HCT116 (cell line): ENCODE measurements around the gene ASB15. TPM values are rescaled to one million over a fixed set of nuclear protein-coding genes. Genes with fewer than 3 reads are reported as not detected.

ENCODE experiments used
- ATAC-seq: fragments of 200-7000 bp; cut with Tn5 transposase; 2 replicates; pipeline ENCODE4 v1.9.1; 2020; ENCODE audit warnings: mild to moderate bottlenecking, moderate library complexity
- BruUV-seq: library from RNA; stranded (reverse); fragments of 400-500 nt; replicated peaks from 2 replicates; lab custom pipeline; 2021; lab: Mats Ljungman, UMichigan
- CTCF ChIA-PET: fragments of 300-600 bp; sonication (Branson Sonifier 250); formaldehyde crosslinking; loops from one replicate; lab custom pipeline; 2021; ENCODE audit warnings: antibody characterized with exemption; lab: Charles Lee
- POLR2A ChIA-PET: fragments of 300-600, 350-600 bp; sonication (Branson Sonifier 250); formaldehyde crosslinking; loops from one replicate; lab custom pipeline; 2021; ENCODE audit warnings: antibody characterized with exemption; lab: Charles Lee
- RAD21 ChIA-PET, 2 experiments: fragments of 300-600 bp; sonication (Branson Sonifier 250); formaldehyde crosslinking; loops; one replicate each; lab custom pipeline; 2023; ENCODE audit warnings: low total read pairs in 2 of 2; ENCODE audit not compliant: uncharacterized antibody in 2 of 2, unreplicated experiment in 2 of 2, low non-redundant PET in 1 of 2; lab: Charles Lee
- DNase-seq: peaks from one replicate; pipeline ENCODE4 v3.0.0-alpha.2; 2010; ENCODE audit warnings: low read depth, low spot score
- H2AFZ ChIP-seq: fragments of 200-600 bp; shearing (Covaris generic), sonication (generic); 2 replicates; pipeline ENCODE4 v1.6.1; 2017; ENCODE audit warnings: low read depth, mixed run types, mixed read lengths, antibody characterized with exemption, low read length; ENCODE audit not compliant: poor library complexity, severe bottlenecking
- H3K27ac ChIP-seq: 2 replicates; pipeline ENCODE4 v1.5.1; 2012; ENCODE audit warnings: low read depth, low read length
- H3K27me3 ChIP-seq: fragments of 200-600 bp; sonication (generic); 2 replicates; pipeline ENCODE4 v1.6.1; 2016; ENCODE audit warnings: mixed run types, low read length, mixed read lengths; ENCODE audit not compliant: insufficient read depth
- H3K36me3 ChIP-seq, 2 experiments: fragments of 200-500 bp in 1 of 2; fragments of 200-600 bp in 1 of 2; sonication (Bioruptor generic) in 1 of 2; sonication (generic) in 1 of 2; 2 replicates each; pipeline versions ENCODE4 v1.5.1 to v1.6.1; 2014 to 2016; ENCODE audit warnings: low read length in 2 of 2, inconsistent platforms in 1 of 2, mixed read lengths in 1 of 2, mixed run types in 1 of 2; ENCODE audit not compliant: insufficient read depth in 2 of 2, control insufficient read depth in 1 of 2
- H3K4me1 ChIP-seq, 2 experiments: fragments of 200-600 bp in 1 of 2; sonication (generic) in 1 of 2; 2 replicates each; pipeline versions ENCODE4 v1.5.1 to v1.6.1; 2012 to 2017; ENCODE audit warnings: low read length in 2 of 2, inconsistent platforms in 1 of 2, mild to moderate bottlenecking in 1 of 2, mixed read lengths in 1 of 2, mixed run types in 1 of 2, moderate library complexity in 1 of 2; ENCODE audit not compliant: insufficient read depth in 2 of 2, control insufficient read depth in 1 of 2
- H3K4me2 ChIP-seq: fragments of 200-600 bp; sonication (generic); 2 replicates; pipeline ENCODE4 v1.6.1; 2017; ENCODE audit warnings: mixed run types, low read length, mixed read lengths
- H3K4me3 ChIP-seq, 2 experiments: fragments of 200-600 bp in 1 of 2; sonication (generic) in 1 of 2; replicated peaks in 1 of 2; 2 replicates each; pipeline ENCODE4 v1.5.1; 2011 to 2016; ENCODE audit warnings: low read length in 2 of 2, control low read depth in 1 of 2, low read depth in 1 of 2, mild to moderate bottlenecking in 1 of 2, mixed read lengths in 1 of 2, mixed run types in 1 of 2
- H3K79me2 ChIP-seq: fragments of 200-600 bp; sonication (generic); 2 replicates; pipeline ENCODE4 v1.6.1; 2017; ENCODE audit warnings: mild to moderate bottlenecking, mixed run types, low read length, moderate library complexity, mixed read lengths; ENCODE audit not compliant: insufficient read depth
- H3K9ac ChIP-seq: fragments of 200-600 bp; sonication (generic); 2 replicates; pipeline ENCODE4 v1.6.1; 2016; ENCODE audit warnings: low read length, mixed read lengths
- H3K9me2 ChIP-seq: fragments of 200-600 bp; sonication (generic), shearing (Covaris generic); 2 replicates; pipeline ENCODE4 v1.6.1; 2017; ENCODE audit warnings: mixed run types, mild to moderate bottlenecking, moderate library complexity; ENCODE audit not compliant: insufficient read depth
- H3K9me3 ChIP-seq, 2 experiments: fragments of 200-500 bp in 1 of 2; fragments of 200-600 bp in 1 of 2; sonication (Bioruptor generic) in 1 of 2; sonication (generic) in 1 of 2; 2 replicates each; pipeline ENCODE4 v1.6.1; 2014 to 2017; ENCODE audit warnings: low read length in 2 of 2, mixed read lengths in 2 of 2, inconsistent platforms in 1 of 2, low read depth in 1 of 2, mild to moderate bottlenecking in 1 of 2, mixed run types in 1 of 2, moderate library complexity in 1 of 2; ENCODE audit not compliant: control insufficient read depth in 1 of 2, insufficient read depth in 1 of 2
- H4K20me1 ChIP-seq: fragments of 200-600 bp; sonication (generic), shearing (Covaris generic); 2 replicates; pipeline ENCODE4 v1.6.1; 2017; ENCODE audit warnings: mixed run types, mild to moderate bottlenecking, moderate library complexity; ENCODE audit not compliant: insufficient read depth
- CEBPB ChIP-seq: IDR thresholded peaks from 2 replicates; pipeline ENCODE4 v1.6.1; 2012; ENCODE audit warnings: low read depth
- EZH2 ChIP-seq: fragments of 200-600 bp; sonication (generic); IDR thresholded peaks from 2 replicates; pipeline ENCODE4 v1.6.1; 2017; ENCODE audit warnings: antibody characterized with exemption, mixed run types
- EZH2phosphoT487 ChIP-seq: fragments of 200-600 bp; IDR thresholded peaks from 2 replicates; pipeline ENCODE4 v1.6.1; 2018; ENCODE audit warnings: antibody characterized with exemption, borderline replicate concordance
- JUND ChIP-seq: IDR thresholded peaks from 2 replicates; pipeline ENCODE4 v1.6.1; 2012
- POLR2A ChIP-seq: IDR thresholded peaks from 2 replicates; pipeline ENCODE4 v1.7.0; 2011; ENCODE audit warnings: borderline replicate concordance; ENCODE audit not compliant: insufficient read depth, insufficient read length; ENCODE audit errors: extremely low read depth
- POLR2AphosphoS5 ChIP-seq: IDR thresholded peaks from 2 replicates; pipeline ENCODE4 v1.6.1; 2011; ENCODE audit warnings: mild to moderate bottlenecking, low read depth, low read length, moderate library complexity
- SRF ChIP-seq: IDR thresholded peaks from 2 replicates; pipeline ENCODE4 v1.6.1; 2012; ENCODE audit warnings: low read depth
- TCF7L2 ChIP-seq: IDR thresholded peaks from 2 replicates; pipeline ENCODE4 v1.7.0; 2011; ENCODE audit warnings: borderline replicate concordance, inconsistent platforms; ENCODE audit not compliant: insufficient read depth, insufficient read length; ENCODE audit errors: extremely low read depth
- YY1 ChIP-seq: IDR thresholded peaks from 2 replicates; pipeline ENCODE4 v1.6.1; 2011; ENCODE audit warnings: low read length, low read depth, moderate library complexity, mild to moderate bottlenecking; ENCODE audit not compliant: insufficient replicate concordance; ENCODE audit errors: extremely low read depth
- ZFX ChIP-seq: fragments of 450-650 bp; IDR thresholded peaks from 2 replicates; pipeline ENCODE4 v1.6.1; 2017
- intact Hi-C: fragments of 100-400 bp; cut with micrococcal nuclease; formaldehyde crosslinking; loops from 2 replicates; pipeline ENCODE4 v1.10.0; 2022
- total RNA-seq: library from RNA; stranded (reverse); gene quantifications from one replicate; pipeline ENCODE4 v1.2.1, GENCODE V29; 2021; ENCODE audit not compliant: unreplicated experiment
- TF ChIP-seq, protein P1 (sequence below): IDR thresholded peaks from 2 replicates; pipeline ENCODE4 v1.6.1; 2012
- TF ChIP-seq, protein P2 (sequence below), 3 experiments: fragments of 200-600 bp in 1 of 3; sonication (generic) in 1 of 3; IDR thresholded peaks in 2 of 3; conservative IDR thresholded peaks in 1 of 3; 2 replicates each; pipeline ENCODE4 v1.5.1; 2012 to 2017; ENCODE audit warnings: low read depth in 2 of 3, low read length in 2 of 3, antibody characterized with exemption in 1 of 3, borderline replicate concordance in 1 of 3, control low read depth in 1 of 3, mild to moderate bottlenecking in 1 of 3, mixed read lengths in 1 of 3, mixed run types in 1 of 3, moderate library complexity in 1 of 3; ENCODE audit not compliant: insufficient read depth in 1 of 3
- TF ChIP-seq, protein P3 (sequence below): IDR thresholded peaks from 2 replicates; pipeline ENCODE4 v1.6.1; 2012; ENCODE audit warnings: low read depth
- TF ChIP-seq, protein P4 (sequence below): IDR thresholded peaks from 2 replicates; pipeline ENCODE4 v1.6.1; 2011; ENCODE audit warnings: mild to moderate bottlenecking, low read length, moderate library complexity; ENCODE audit not compliant: insufficient replicate concordance; ENCODE audit errors: extremely low read depth

The ASB15 gene
- total RNA-seq, 1 experiment from 2014 or later, result not detected

DNA sequence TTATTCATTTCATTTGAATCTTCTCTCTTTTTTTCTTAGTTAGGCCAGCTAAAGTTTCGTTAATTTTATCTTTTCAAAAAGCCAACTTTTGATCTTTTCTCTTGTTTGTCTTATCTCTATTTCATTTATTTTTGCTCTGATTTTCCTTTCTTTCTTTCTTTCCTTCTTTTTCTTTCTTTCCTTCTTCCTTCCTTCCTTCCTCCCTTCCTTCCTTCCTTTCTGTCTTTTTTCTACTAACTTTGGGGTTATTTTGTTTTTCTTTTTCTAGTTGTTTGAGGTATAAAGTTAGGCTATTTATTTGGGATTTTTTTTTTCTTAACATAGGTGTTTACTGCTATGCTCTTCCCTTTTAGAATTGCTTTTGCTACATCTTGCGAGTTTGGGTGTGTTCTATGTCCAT lies 13.2 kb upstream of the ASB15 start:
- BruUV-seq, result no TSS peak
- H2AFZ ChIP-seq, result no peak overlapping the region

More for the DNA sequence above, 13.2 kb upstream of the ASB15 start:
- Histone ChIP-seq H3K4me1 (no peaks in the 10 kb centered on the region), H3K27ac (no peak overlapping the region), H3K4me3 (no peak overlapping the region), H3K27me3 (no peaks in the 10 kb centered on the region), H3K9me2 (no peaks in the 10 kb centered on the region), H4K20me1 (no peaks in the 10 kb centered on the region), H3K36me3 (no peaks in the 10 kb centered on the region), H3K79me2 (no peaks in the 10 kb centered on the region), H3K4me2 (no peak overlapping the region), H3K9me3 (no peaks in the 10 kb centered on the region), H3K9ac (no peak overlapping the region)
- CTCF ChIA-PET, result no interaction called here
- no peak for ATAC-seq
- TF ChIP-seq YY1, result no peak
- no peak for TF ChIP-seq JUND
- TF ChIP-seq, protein P1, sequence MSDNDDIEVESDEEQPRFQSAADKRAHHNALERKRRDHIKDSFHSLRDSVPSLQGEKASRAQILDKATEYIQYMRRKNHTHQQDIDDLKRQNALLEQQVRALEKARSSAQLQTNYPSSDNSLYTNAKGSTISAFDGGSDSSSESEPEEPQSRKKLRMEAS, result no peak
- TF ChIP-seq SRF, result no peak
- TF ChIP-seq, protein P2, sequence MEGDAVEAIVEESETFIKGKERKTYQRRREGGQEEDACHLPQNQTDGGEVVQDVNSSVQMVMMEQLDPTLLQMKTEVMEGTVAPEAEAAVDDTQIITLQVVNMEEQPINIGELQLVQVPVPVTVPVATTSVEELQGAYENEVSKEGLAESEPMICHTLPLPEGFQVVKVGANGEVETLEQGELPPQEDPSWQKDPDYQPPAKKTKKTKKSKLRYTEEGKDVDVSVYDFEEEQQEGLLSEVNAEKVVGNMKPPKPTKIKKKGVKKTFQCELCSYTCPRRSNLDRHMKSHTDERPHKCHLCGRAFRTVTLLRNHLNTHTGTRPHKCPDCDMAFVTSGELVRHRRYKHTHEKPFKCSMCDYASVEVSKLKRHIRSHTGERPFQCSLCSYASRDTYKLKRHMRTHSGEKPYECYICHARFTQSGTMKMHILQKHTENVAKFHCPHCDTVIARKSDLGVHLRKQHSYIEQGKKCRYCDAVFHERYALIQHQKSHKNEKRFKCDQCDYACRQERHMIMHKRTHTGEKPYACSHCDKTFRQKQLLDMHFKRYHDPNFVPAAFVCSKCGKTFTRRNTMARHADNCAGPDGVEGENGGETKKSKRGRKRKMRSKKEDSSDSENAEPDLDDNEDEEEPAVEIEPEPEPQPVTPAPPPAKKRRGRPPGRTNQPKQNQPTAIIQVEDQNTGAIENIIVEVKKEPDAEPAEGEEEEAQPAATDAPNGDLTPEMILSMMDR (IDR thresholded peaks at IDR 0.05 in 2 of 3, conservative IDR thresholded peaks at IDR 0.05 in 1 of 3; ENCODE audit: borderline replicate concordance in 1 of 3, insufficient read depth in 1 of 3, low read depth in 2 of 3, low read length in 2 of 3), result no peak
- no peak for TF ChIP-seq TCF7L2
- TF ChIP-seq POLR2AphosphoS5, result no peak
- TF ChIP-seq CEBPB, result no peak
- no peak for TF ChIP-seq EZH2phosphoT487
- no peak for TF ChIP-seq POLR2A
- no peak for TF ChIP-seq EZH2
- TF ChIP-seq, protein P3, sequence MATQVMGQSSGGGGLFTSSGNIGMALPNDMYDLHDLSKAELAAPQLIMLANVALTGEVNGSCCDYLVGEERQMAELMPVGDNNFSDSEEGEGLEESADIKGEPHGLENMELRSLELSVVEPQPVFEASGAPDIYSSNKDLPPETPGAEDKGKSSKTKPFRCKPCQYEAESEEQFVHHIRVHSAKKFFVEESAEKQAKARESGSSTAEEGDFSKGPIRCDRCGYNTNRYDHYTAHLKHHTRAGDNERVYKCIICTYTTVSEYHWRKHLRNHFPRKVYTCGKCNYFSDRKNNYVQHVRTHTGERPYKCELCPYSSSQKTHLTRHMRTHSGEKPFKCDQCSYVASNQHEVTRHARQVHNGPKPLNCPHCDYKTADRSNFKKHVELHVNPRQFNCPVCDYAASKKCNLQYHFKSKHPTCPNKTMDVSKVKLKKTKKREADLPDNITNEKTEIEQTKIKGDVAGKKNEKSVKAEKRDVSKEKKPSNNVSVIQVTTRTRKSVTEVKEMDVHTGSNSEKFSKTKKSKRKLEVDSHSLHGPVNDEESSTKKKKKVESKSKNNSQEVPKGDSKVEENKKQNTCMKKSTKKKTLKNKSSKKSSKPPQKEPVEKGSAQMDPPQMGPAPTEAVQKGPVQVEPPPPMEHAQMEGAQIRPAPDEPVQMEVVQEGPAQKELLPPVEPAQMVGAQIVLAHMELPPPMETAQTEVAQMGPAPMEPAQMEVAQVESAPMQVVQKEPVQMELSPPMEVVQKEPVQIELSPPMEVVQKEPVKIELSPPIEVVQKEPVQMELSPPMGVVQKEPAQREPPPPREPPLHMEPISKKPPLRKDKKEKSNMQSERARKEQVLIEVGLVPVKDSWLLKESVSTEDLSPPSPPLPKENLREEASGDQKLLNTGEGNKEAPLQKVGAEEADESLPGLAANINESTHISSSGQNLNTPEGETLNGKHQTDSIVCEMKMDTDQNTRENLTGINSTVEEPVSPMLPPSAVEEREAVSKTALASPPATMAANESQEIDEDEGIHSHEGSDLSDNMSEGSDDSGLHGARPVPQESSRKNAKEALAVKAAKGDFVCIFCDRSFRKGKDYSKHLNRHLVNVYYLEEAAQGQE, result no peak
- TF ChIP-seq, protein P4, sequence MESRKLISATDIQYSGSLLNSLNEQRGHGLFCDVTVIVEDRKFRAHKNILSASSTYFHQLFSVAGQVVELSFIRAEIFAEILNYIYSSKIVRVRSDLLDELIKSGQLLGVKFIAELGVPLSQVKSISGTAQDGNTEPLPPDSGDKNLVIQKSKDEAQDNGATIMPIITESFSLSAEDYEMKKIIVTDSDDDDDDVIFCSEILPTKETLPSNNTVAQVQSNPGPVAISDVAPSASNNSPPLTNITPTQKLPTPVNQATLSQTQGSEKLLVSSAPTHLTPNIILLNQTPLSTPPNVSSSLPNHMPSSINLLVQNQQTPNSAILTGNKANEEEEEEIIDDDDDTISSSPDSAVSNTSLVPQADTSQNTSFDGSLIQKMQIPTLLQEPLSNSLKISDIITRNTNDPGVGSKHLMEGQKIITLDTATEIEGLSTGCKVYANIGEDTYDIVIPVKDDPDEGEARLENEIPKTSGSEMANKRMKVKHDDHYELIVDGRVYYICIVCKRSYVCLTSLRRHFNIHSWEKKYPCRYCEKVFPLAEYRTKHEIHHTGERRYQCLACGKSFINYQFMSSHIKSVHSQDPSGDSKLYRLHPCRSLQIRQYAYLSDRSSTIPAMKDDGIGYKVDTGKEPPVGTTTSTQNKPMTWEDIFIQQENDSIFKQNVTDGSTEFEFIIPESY, result no peak
- TF ChIP-seq ZFX, result no peak
- POLR2A ChIA-PET, result no interaction called here
- no peak for DNase-seq
- intact Hi-C loops, result no loop called here
- RAD21 ChIA-PET, result no interaction called here
